GM21825 (cell line): ENCODE measurements around the gene DGCR2.
"Not testable (repeated sequence)": the region's sequence is repeated elsewhere in the genome, so short reads cannot be mapped to it uniquely, and the experiment has no call there.

ENCODE experiments used
- ATAC-seq: cut with Tn5 transposase; IDR thresholded peaks from one replicate; pipeline ENCODE4 v1.9.1; 2021; ENCODE audit warnings: mild to moderate bottlenecking, moderate library complexity; ENCODE audit not compliant: unreplicated experiment

The DGCR2 gene

DNA sequence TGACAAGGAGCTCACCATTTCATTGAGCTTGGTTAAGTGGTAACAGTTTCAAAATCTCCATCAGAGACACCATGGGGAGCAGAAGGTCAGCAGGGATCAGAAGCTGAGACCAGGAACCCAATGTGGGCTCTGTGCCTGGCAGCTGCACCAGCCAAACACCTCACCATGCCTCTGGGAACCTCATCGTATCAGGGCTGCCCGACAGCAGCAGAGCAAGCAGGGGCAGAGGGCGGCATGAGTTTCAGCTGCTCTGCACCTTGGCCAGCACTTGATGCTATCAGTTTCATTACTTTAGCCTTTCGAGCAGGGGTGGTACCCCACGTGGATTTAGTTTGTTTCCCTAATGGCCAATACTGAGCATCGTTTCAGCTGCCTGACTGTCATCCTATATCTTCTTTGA lies 77.8 kb downstream of the DGCR2 start:
- no peak for ATAC-seq

DNA sequence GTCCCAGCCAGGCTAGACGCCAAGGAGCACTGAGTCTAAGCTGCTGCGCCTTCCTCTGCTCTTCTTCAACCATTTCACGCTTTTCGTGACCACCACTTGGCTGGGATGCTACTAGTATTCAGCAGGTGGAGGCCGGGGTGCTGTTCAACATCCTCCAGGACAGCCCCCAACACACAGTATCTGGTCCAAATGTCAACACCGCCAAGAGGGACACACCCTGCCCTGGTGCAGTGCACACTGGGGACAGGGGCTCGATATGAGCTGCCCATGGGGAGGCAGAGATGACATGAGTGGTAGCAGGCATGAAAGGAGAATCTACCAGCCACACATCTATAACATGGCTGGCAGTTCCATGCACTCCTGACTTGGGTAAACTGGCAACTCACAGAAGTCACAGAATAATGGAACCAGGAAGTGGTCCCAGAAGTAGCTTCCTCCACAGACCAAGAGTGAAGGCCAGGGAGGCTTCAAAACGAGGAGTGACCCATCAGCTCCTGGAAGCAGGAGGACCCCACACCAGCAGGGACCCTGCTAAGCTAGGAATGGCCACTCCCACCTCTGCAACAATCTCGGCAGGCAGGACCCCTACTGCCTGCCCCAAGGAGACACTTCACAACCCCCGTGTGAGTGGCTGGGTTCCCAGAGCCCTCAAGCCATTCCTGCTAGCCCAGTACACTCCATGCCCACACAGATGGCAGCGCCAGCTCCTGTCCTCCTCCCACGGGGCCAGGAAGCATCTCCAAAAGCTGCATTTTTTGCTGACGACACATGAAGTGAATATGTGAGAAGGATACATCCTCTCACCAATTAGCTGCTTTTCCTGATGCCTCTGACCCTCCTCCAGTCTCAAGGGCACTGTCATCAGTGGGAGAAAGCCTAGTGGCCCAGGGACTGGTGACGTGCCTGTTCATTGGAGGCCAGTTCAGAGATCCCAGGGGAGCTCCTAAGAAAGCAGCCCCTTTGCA lies 78.8 kb downstream of the DGCR2 start:
- no peak for ATAC-seq

DNA sequence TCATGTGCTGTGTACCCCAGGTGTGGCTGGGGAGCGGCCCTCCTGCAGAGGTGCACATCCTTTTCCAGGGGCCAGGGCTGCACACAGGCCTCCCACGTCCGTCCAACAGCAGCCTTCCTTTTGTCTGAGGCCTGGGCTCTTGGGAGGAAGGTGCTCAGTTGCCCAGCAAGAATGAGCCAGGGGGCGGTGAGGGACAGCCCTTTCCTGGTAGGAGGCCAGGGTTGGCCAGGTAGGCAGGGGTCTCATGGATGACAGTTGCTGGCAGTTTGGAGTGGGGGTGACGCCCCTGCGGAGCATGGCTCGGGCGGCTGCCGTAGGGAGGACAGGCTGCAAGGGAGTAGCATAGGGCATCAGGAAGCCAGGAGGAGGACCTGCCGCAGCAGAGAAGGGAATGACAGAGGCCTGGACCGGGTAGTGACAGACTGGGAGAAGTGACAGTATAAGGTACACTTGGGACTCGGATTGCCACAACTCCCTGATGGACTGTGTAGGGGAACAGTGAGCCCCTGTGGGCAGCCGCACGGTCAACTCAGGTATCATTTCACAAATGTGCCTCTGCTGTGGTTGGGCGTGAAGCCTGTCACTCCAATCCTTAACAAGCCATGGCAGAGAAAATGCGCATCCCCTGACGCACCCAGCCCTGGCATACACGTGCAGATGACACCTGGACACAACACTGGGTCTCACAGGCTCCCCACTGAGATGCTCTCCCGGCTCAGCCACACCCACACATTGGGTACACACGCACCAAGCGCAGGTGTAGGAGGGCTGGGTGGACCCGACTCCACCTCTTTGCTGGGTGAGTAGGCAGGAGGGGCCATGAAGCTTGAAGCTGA lies 79.7 kb downstream of the DGCR2 start:
- no peak for ATAC-seq

DNA sequence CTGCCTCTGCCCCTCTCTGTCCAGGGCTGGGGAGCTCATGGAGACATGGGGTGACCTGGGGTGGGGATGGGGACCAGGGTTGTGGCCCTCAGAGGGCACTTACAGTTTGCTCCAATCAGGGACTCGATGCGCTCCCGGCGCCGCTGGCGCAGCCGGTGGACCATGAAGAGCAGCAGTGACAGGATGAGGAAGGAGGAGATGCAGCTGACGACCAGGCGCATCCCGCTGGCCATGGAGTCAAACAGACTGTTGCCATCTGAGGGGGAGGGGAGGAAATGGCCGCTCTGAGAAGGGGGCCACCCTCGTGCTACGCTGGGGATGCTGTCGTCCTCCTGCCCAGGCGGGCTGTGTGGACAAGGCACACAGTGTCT lies 80.5 kb downstream of the DGCR2 start:
- ATAC-seq = no peak

DNA sequence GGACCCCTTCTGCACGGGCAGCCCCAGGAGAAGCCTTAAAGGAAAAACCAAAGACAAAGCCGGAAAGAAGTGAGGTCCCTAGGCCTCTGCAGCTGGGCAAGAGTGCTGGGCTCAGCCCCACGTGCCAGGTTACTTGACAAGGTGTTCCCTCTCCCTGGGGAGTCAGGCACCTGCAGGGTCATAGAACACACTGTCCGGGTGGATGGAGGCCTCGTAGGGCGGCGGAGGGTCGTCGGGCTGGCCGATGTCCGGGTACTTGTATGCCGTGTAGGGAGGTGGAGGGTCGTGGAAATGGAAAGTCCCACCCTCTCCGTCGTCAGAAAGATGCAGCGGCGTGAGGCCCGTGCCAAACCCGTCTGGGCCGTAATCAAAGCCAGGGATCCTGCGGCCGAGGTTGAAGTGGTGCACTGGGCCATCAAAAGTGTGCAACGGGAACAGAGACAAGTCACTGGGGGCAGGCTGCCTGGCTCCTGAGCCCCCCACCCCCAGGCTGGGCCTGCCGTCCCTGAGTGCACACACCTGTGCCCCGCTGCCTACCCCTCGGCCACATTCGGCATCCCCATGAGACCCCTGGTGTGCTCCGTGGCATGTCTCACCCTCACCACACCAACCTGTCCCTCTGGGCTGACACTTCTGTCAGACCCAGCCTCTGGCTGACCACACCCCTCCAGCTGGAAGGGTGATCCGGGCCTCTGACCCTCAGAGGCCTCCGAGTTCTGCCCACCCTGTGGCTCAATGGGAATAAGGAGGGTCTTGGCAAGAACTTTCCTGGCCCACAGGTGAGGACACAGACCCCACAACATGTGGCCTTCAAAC lies 81.1 kb downstream of the DGCR2 start:
- ATAC-seq = no peak

DNA sequence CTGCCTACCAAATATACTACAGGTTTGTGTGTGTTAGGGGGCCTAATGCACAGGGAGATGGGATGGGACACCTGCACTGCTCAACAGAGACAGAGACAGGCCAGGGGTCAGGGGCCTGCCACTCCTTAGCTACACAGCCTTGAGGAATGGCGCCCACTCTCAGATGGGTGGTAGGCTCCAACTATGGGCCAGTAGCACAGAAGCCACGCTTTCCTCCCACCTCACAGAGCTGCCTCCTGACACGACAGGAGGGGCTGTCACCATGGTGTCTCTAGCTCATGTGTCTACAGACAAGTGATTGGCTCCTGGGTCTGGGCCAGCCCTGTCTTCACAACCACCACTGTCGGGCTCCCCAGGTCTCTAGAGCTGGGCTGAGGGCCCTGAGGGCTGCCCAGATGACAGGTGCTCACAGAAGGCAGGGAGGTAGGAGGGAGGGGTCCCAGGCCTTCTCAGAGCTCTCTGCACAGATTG lies 81.8 kb downstream of the DGCR2 start:
- no peak for ATAC-seq

DNA sequence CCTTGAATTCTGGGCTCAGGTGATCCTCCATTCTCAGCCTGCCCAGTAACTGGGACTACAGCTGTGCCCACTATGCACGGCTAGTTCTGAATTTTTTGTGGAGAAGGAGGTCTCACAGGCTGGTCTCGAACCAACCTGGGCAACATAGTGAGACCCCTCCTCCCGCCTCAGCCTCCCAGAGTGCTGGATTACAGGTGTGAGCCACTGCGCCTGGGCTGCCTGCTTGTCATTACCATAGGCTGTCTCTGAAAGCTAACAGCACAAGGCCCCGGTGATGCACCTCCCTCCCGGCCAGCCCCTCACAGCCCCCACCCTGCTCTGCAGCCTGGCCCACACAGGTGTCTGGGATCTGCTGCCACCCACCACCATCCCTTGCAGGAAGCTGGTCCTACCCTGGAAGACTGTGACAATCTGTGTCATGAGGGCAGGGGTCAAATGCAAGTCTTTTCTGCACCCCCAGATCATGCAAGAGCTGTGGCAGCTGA lies 82.4 kb downstream of the DGCR2 start:
- ATAC-seq = no peak

DNA sequence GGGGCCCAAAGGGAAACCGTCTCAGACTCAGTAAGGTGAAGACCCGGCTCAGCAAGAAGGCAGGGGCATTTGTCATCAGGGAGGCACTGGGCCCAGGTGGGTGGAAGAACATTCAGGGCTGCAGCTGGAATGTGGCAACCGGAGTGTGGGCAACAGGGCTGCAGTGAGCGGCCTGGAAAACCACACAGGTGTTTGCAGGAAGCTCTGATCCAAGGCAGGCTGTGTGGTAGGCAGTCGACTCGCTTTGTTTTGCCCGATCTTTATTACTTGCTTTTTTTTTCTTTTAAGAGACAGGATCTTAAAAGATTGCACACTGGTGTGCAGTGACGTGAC lies 82.8 kb downstream of the DGCR2 start:
- no peak for ATAC-seq

DNA sequence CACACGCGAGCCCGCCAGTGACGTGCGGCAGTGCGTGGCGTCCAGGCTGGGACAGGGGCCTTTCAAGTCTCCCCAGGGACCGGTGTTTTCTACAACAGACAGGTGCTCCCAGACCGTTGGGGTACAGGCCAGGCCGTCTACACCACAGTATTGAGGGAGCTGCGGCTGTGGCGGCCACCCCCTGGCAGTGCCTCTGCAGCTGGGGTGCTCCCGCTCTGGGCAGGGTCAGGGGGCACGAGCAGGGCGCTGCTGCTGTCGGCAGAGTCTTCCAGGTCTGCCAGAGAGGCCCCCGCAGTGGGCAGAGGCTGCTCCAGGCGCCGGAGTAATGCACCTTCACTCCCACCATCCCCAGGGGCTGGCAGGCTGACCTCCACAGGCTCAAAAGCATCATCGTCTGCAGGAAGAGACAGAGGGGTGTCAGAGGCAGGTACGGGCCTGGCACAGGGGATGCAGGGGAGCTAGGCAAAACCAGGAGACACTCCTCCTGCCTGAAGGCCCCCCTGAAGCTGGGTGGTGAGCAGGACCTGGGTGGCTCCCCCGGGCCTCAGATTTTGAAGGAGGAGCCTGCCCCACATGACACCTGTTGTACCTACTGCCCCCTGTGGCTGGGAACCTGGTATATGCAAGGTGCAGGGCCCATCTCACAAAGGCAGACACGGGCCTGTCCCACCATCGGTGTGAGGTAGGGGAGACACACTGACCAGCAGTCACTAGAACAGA lies 83.3 kb downstream of the DGCR2 start:
- ATAC-seq = no peak

DNA sequence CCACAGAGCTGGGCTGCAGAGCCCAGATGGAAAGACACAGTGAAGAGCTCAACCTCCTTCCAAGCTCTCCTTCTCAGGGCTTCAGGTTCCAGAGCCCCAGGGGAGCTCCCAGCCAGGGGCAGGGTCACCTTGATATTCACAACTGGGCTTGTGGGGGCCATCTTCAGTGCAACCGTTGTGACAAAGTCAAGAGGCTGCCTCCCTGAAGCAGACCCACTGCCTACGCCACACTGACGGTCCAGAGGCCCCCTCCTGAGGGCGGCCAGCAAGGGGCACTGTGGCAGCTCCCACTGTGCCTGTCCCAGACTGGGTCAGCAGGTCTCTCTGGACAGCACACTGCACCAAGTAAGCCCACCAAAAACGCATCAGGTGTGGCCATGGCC lies 84.1 kb downstream of the DGCR2 start:
- ATAC-seq = no peak

DNA sequence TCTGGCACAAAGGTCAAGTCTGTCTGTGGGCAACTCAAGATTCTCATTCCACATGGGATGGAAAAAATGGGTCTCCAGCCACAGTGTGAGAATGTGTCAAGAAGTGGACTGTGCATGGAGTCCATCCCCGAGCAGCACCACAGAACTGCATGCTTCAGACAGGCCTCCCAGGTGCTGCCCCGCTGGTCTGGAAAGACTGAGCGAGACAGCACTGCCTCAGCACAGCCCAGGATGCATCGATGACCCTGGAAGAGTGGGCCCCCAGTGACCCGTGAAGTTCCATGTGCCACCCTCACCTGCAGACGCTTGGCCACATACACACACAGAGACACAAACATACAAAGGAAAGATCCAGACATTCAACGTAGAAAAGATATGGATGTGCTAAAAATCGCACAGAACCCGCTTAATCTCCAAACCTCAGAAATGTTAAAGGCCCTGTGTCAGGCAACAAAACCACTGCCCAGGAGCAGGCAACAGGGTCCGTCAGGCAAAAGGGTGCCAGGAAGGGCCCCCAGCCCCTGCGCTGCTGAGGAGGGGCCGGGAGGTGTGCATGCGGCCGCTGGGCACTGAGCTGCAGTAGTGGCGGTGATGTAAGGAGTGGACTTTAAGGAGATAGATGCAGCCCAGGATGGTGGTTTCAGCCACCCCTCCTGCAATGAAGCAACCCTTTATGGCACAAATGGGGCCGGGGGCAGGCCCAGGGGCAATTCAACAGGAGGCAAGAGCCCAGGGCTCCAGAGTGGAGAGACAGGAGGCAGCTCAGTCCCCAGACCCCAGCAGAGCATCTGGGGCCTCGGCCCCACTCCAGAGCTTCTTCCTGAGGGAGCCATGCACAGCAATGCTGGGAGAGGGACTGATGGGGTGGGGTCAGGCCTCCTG lies 84.7 kb downstream of the DGCR2 start:
- no peak for ATAC-seq

DNA sequence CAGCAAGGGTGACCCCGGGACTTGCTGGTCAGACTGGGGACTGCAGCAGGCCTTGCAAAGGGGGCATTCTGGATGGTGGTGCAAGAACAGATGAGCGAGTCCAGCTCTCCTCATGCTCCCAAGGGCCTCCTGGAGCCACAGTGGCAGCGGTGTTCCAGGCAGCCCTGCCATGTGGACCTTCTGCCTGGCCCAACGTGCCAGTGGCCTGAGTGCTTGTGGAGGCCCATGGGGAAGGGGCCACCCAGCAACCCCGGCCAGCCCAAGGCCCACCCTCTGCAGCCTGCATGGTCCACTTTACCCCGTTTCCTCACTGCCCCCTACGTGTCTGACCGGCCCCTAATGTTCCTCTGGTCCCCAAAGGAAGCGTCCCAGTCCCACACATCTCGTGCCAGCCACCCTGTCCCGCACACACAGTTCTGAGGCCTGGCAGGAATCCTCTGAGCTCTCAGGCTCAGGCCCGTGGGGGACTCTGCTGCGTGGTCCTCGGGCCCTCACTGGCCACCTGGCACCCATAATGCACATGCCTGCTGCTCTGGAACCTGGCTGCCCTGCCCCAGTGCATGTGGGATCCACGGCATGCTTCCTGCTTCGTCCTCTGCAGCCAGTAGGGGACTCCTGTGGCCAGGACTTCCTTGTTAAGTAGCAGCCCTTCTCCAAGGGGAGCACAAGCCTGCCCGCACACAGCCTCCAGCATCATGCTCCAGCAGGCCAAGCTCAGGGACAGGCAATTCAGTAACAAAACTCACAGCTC lies 85.5 kb downstream of the DGCR2 start:
- ATAC-seq = no peak

DNA sequence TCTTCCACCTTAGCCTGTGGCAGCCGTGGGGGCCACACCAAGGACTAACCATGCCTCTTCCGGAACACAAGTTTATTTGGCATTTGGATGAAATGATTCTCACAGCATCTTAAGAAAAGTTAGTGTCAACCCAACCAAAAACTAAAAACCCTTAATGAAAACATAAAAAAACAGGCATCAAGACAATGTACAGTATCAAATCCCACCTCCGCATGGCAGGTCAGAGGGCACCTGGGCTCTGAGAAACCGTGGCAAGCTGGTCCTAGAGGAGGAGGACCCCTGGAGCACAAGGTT lies 86.0 kb downstream of the DGCR2 start:
- no peak for ATAC-seq

DNA sequence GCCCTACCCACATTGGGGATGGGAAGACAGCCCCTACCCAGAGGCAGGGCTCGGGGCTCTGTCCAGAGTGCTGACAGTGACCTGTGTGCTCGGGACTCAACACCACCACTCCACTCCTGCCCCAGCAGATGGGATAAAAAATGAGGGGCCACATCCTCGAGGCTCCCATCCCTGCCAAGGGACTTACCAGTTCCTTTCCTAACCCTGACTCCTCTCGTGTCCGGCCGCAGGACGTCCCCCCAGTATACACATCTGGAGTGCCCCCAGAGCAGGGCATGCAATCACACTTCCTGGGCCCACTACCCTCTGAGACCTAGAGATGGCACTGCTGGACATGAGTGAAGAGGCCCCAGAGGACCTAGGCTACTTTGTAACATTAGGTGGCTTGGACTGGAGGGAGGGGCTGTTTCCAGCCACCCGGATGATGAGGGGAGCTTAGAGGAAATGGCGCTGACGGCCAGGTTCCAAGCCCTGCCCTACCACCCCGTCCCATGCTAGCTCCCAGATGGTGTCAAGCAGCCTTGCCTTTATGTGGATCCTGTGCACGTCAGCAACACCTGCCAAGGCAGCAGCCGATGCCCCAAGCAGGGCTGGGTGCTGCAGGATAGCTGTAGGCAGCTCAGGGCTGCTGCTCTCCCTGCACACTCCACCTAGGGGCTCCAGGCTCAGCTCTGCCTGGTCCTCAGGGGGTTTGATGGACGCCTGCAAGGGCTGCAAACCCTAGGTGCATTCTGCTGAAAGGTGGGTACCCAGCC lies 86.6 kb downstream of the DGCR2 start:
- ATAC-seq = no peak

DNA sequence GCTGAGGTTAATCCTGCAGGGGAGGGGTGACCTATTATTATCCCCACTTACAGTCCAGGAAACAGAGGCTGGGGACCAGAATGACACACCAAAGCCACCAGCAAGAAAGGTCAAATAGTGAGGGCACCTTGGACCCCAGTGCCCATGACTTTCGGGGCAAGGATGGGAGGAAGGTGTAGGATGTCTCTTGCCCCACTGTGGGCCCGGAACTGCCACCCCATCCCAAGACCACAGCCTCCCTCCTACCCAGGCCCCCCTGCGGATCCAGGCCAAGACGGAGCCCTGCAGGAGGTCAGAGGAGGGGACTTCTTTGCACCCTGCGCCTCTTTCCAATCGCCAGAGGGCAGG lies 87.1 kb downstream of the DGCR2 start:
- ATAC-seq = not testable (repeated sequence)

DNA sequence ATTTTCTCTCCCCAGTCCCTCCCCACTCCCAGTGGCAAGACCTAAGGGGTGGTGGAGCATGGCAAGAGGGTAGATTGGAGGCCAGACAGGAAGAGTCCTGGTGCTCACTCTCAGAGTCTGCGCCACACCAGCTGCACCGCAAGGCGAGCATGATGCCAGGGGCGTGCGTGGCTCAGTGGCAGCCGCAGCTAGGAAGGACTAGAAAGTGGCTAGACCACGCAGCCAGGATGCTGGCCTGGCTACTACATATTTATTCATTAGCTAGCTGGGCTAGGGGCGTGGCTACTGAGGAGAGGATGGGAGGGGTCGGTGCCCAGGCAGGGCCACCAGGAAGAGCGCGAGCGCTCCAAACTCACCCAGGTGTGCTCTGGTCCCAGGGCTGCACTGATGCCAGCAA lies 87.5 kb downstream of the DGCR2 start:
- not testable (repeated sequence) for ATAC-seq

DNA sequence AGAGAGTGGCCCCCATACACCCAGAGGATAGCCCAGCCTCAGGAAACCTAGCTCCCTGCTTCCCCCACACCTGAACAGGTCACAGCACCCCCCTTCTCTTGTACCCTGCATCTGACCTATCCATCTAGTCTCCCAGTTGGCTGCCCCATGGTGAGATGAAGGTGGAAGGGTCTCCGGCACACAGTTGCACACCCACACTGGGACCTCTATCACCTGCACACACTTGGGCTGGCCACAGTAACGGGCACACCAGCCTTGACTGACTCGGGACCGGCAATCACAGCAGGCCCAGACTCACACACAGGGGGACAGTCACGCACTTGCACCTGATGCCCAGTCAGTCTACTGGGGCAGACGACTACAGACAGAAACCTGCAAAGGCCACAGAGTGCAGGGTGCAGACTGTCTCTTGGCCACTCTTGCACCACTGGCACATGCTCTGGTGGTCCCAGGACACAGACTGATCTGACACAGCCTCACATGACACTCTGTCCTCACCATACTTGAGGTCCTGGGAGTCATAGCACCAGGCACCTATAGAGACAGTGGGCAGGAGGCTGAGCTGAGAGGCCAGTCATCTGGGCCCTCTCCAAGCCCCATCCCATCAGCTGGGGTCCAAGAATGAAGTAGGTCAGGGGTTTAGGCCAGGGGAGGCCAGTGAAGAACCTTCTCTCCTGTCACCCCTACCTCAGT lies 88.0 kb downstream of the DGCR2 start:
- not testable (repeated sequence) for ATAC-seq

DNA sequence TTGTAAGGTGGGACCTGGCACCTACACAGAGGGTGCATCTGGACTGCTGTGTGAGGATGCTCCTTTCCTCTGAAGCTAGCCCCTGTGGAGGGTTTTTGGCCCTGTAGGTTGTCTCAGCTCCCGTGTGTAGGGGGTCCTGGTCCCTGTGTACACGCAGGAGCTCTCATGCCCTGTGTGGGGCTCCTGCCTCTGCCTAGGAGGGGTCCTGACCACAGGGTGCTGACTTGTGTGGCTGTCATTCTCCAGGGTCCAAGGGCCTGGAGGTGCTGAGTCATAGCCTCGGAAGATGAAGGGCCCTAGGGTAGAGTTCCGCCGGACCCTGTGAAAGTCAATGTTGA lies 88.7 kb downstream of the DGCR2 start:
- ATAC-seq = not testable (repeated sequence)
